ENCODE results near the gene RFK.

GRCh38 chr9:76401580-76402354 is 7.5 kb upstream of the RFK start:
- TF ChIP-seq POLR2A (IDR thresholded peaks at IDR 0.05; ENCODE audit: borderline replicate concordance, extremely low read depth, insufficient read depth, insufficient read length) (no peak), SIN3A (IDR thresholded peaks at IDR 0.05; ENCODE audit: low read depth) (no peak), SP1 (IDR thresholded peaks at IDR 0.05; ENCODE audit: low read depth) (no peak), RAD21 (IDR thresholded peaks at IDR 0.05; ENCODE audit: low read depth) (no peak), EZH2 (IDR thresholded peaks at IDR 0.05) (no peak), YY1 (IDR thresholded peaks at IDR 0.05; ENCODE audit: extremely low read depth, insufficient replicate concordance, low read depth, low read length) (no peak), POLR2AphosphoS5 (IDR thresholded peaks at IDR 0.05; ENCODE audit: low read depth, low read length) (no peak), ELF1 (IDR thresholded peaks at IDR 0.05; ENCODE audit: borderline replicate concordance, low read depth) (peak; percentile 17; the same call in 1 of the 2 replicates)
- TF ChIP-seq, protein P1, sequence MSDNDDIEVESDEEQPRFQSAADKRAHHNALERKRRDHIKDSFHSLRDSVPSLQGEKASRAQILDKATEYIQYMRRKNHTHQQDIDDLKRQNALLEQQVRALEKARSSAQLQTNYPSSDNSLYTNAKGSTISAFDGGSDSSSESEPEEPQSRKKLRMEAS (IDR thresholded peaks at IDR 0.05): no peak
- TF ChIP-seq, protein P2, sequence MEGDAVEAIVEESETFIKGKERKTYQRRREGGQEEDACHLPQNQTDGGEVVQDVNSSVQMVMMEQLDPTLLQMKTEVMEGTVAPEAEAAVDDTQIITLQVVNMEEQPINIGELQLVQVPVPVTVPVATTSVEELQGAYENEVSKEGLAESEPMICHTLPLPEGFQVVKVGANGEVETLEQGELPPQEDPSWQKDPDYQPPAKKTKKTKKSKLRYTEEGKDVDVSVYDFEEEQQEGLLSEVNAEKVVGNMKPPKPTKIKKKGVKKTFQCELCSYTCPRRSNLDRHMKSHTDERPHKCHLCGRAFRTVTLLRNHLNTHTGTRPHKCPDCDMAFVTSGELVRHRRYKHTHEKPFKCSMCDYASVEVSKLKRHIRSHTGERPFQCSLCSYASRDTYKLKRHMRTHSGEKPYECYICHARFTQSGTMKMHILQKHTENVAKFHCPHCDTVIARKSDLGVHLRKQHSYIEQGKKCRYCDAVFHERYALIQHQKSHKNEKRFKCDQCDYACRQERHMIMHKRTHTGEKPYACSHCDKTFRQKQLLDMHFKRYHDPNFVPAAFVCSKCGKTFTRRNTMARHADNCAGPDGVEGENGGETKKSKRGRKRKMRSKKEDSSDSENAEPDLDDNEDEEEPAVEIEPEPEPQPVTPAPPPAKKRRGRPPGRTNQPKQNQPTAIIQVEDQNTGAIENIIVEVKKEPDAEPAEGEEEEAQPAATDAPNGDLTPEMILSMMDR (IDR thresholded peaks at IDR 0.05 in 2 of 3, conservative IDR thresholded peaks at IDR 0.05 in 1 of 3; ENCODE audit: borderline replicate concordance in 1 of 3, insufficient read depth in 1 of 3, low read depth in 2 of 3, low read length in 2 of 3): no peak
- TF ChIP-seq, protein P3, sequence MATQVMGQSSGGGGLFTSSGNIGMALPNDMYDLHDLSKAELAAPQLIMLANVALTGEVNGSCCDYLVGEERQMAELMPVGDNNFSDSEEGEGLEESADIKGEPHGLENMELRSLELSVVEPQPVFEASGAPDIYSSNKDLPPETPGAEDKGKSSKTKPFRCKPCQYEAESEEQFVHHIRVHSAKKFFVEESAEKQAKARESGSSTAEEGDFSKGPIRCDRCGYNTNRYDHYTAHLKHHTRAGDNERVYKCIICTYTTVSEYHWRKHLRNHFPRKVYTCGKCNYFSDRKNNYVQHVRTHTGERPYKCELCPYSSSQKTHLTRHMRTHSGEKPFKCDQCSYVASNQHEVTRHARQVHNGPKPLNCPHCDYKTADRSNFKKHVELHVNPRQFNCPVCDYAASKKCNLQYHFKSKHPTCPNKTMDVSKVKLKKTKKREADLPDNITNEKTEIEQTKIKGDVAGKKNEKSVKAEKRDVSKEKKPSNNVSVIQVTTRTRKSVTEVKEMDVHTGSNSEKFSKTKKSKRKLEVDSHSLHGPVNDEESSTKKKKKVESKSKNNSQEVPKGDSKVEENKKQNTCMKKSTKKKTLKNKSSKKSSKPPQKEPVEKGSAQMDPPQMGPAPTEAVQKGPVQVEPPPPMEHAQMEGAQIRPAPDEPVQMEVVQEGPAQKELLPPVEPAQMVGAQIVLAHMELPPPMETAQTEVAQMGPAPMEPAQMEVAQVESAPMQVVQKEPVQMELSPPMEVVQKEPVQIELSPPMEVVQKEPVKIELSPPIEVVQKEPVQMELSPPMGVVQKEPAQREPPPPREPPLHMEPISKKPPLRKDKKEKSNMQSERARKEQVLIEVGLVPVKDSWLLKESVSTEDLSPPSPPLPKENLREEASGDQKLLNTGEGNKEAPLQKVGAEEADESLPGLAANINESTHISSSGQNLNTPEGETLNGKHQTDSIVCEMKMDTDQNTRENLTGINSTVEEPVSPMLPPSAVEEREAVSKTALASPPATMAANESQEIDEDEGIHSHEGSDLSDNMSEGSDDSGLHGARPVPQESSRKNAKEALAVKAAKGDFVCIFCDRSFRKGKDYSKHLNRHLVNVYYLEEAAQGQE (IDR thresholded peaks at IDR 0.05; ENCODE audit: low read depth): no peak

All from HCT116 (cell line).